Stimulated activated CD8-positive, alpha-beta memory T cell treated with anti-CD3 and anti-CD28 coated beads, Interleukin-4, amount 100 ng/mL, for 4 hours (primary cell): ENCODE data around the gene ZBTB20.

Experiments used
- DNase-seq, 2 donors: peaks; one replicate each; pipeline ENCODE4 v3.0.0-alpha.2; 2020; ENCODE audit warnings: low read depth in 2 of 2, low spot score in 1 of 2

Gene ZBTB20

GRCh38 chr3:114452256-114452655, 694.8 kb downstream of the ZBTB20 start:
- DNase-seq: no peak

- DNase-seq: no peak
Observed at GRCh38 chr3:114451561-114452018, 695.5 kb downstream of the ZBTB20 start.

GRCh38 chr3:114451051-114451451, 696.0 kb downstream of the ZBTB20 start:
- DNase-seq: no peak

- DNase-seq: no peak
Observed at GRCh38 chr3:114450008-114450596, 697.0 kb downstream of the ZBTB20 start.

GRCh38 chr3:114449271-114450007, 697.6 kb downstream of the ZBTB20 start:
- no peak for DNase-seq

GRCh38 chr3:114447950-114448479, 699.1 kb downstream of the ZBTB20 start:
- no peak for DNase-seq

- DNase-seq: no peak
Observed at GRCh38 chr3:114447545-114447944, 699.5 kb downstream of the ZBTB20 start.

- DNase-seq: no peak
Observed at GRCh38 chr3:114446600-114446999, 700.5 kb downstream of the ZBTB20 start.

GRCh38 chr3:114445233-114445632, 701.9 kb downstream of the ZBTB20 start:
- no peak for DNase-seq

GRCh38 chr3:114444216-114444615, 702.9 kb downstream of the ZBTB20 start:
- DNase-seq: no peak

- DNase-seq: no peak
Observed at GRCh38 chr3:114442246-114442645, 704.8 kb downstream of the ZBTB20 start.

GRCh38 chr3:114441386-114441785, 705.7 kb downstream of the ZBTB20 start:
- DNase-seq: no peak

GRCh38 chr3:114440700-114441099, 706.4 kb downstream of the ZBTB20 start:
- DNase-seq: no peak

GRCh38 chr3:114439284-114439683, 707.8 kb downstream of the ZBTB20 start:
- DNase-seq: no peak

- no peak for DNase-seq
Observed at GRCh38 chr3:114437897-114438296, 709.2 kb downstream of the ZBTB20 start.

GRCh38 chr3:114436182-114436581, 710.9 kb downstream of the ZBTB20 start:
- DNase-seq: no peak

- no peak for DNase-seq
Observed at GRCh38 chr3:114435386-114436115, 711.5 kb downstream of the ZBTB20 start.

GRCh38 chr3:114432310-114432709, 714.8 kb downstream of the ZBTB20 start:
- no peak for DNase-seq

- no peak for DNase-seq
Observed at GRCh38 chr3:114428044-114428595, 719.0 kb downstream of the ZBTB20 start.

- no peak for DNase-seq
Observed at GRCh38 chr3:114427285-114428043, 719.6 kb downstream of the ZBTB20 start.

GRCh38 chr3:114424337-114424736, 722.8 kb downstream of the ZBTB20 start:
- no peak for DNase-seq
